HG03442 (cell line): ENCODE results near the gene ATP8A2.
"Not testable (repeated sequence)": the region's sequence is repeated elsewhere in the genome, so short reads cannot be mapped to it uniquely, and the experiment has no call there.

ENCODE experiments used
- ATAC-seq: cut with Tn5 transposase; IDR thresholded peaks from one replicate; pipeline ENCODE4 v1.9.1; 2021; ENCODE audit warnings: mild to moderate bottlenecking, moderate library complexity; ENCODE audit not compliant: unreplicated experiment

The ATP8A2 gene

GRCh38 chr13:25761041-25761440 is 389.3 kb downstream of the ATP8A2 start:
- no peak for ATAC-seq

- no peak for ATAC-seq
These were observed 390.5 kb downstream of the ATP8A2 start for GRCh38 chr13:25762281-25762680.

- no peak for ATAC-seq
These were observed 391.1 kb downstream of the ATP8A2 start for GRCh38 chr13:25762795-25763377.

- no peak for ATAC-seq
These were observed 392.6 kb downstream of the ATP8A2 start for GRCh38 chr13:25764378-25764777.

GRCh38 chr13:25765266-25765665 is 393.5 kb downstream of the ATP8A2 start:
- no peak for ATAC-seq

GRCh38 chr13:25766576-25766975 is 394.8 kb downstream of the ATP8A2 start:
- ATAC-seq, result no peak

- ATAC-seq, result no peak
These were observed 395.2 kb downstream of the ATP8A2 start for GRCh38 chr13:25766991-25767390.

GRCh38 chr13:25768376-25768775 is 396.6 kb downstream of the ATP8A2 start:
- no peak for ATAC-seq

GRCh38 chr13:25768838-25769237 is 397.1 kb downstream of the ATP8A2 start:
- no peak for ATAC-seq

GRCh38 chr13:25770601-25771000 is 398.8 kb downstream of the ATP8A2 start:
- ATAC-seq, result no peak

GRCh38 chr13:25771202-25771601 is 399.4 kb downstream of the ATP8A2 start:
- ATAC-seq, result no peak

- no peak for ATAC-seq
These were observed 400.1 kb downstream of the ATP8A2 start for GRCh38 chr13:25771641-25772478.

- not testable (repeated sequence) for ATAC-seq
These were observed 400.8 kb downstream of the ATP8A2 start for GRCh38 chr13:25772534-25772933.

GRCh38 chr13:25774056-25774455 is 402.3 kb downstream of the ATP8A2 start:
- ATAC-seq, result not testable (repeated sequence)

- ATAC-seq, result no peak
These were observed 403.5 kb downstream of the ATP8A2 start for GRCh38 chr13:25775275-25775674.

- no peak for ATAC-seq
These were observed 404.2 kb downstream of the ATP8A2 start for GRCh38 chr13:25775986-25776385.

GRCh38 chr13:25776722-25777121 is 404.9 kb downstream of the ATP8A2 start:
- ATAC-seq, result no peak

- no peak for ATAC-seq
These were observed 405.7 kb downstream of the ATP8A2 start for GRCh38 chr13:25777509-25777908.

- no peak for ATAC-seq
These were observed 406.6 kb downstream of the ATP8A2 start for GRCh38 chr13:25778365-25778764.

- ATAC-seq, result no peak
These were observed 407.1 kb downstream of the ATP8A2 start for GRCh38 chr13:25778808-25779305.

- ATAC-seq, result no peak
These were observed 411.3 kb downstream of the ATP8A2 start for GRCh38 chr13:25783076-25783475.

GRCh38 chr13:25783601-25784024 is 411.8 kb downstream of the ATP8A2 start:
- ATAC-seq, result no peak
